BLaER1 (cell line): ENCODE results near the gene NCOA1.
"Not testable (repeated sequence)": the region's sequence is repeated elsewhere in the genome, so short reads cannot be mapped to it uniquely, and the experiment has no call there.

Experiments
- H3K27ac ChIP-seq: shearing (Covaris generic); formaldehyde crosslinking; 2 replicates; pipeline ENCODE4 v1.8.1; 2022
- H3K27me3 ChIP-seq: shearing (Covaris generic); formaldehyde crosslinking; 2 replicates; pipeline ENCODE4 v1.8.1; 2022
- H3K36me3 ChIP-seq: shearing (Covaris generic); formaldehyde crosslinking; 2 replicates; pipeline ENCODE4 v1.8.1; 2022
- H3K4me1 ChIP-seq: shearing (Covaris generic); formaldehyde crosslinking; 2 replicates; pipeline ENCODE4 v1.8.1; 2022
- H3K4me2 ChIP-seq: shearing (Covaris generic); formaldehyde crosslinking; 2 replicates; pipeline ENCODE4 v1.8.1; 2022
- H3K4me3 ChIP-seq: shearing (Covaris generic); formaldehyde crosslinking; 2 replicates; pipeline ENCODE4 v1.8.1; 2022
- H3K9ac ChIP-seq: shearing (Covaris generic); formaldehyde crosslinking; 2 replicates; pipeline ENCODE4 v1.8.1; 2022
- H3K9me3 ChIP-seq: shearing (Covaris generic); formaldehyde crosslinking; 2 replicates; pipeline ENCODE4 v1.8.1; 2022
- H4K20me1 ChIP-seq: shearing (Covaris generic); formaldehyde crosslinking; 2 replicates; pipeline ENCODE4 v1.8.1; 2022
- Cebpa-rat ChIP-seq: shearing (Covaris generic); IDR thresholded peaks from 2 replicates; pipeline ENCODE4 v1.8.1; 2022

Gene NCOA1

GRCh38 chr2:24559473-24560113, 68.5 kb downstream of the NCOA1 start:
- H3K27me3 ChIP-seq, result no peaks in the 10 kb centered on the region
- H3K4me1 ChIP-seq, result no peaks in the 10 kb centered on the region
- H3K9ac ChIP-seq, result no peak overlapping the region
- H3K4me3 ChIP-seq, result no peak overlapping the region
- H3K4me2 ChIP-seq, result no peak overlapping the region
- H3K27ac ChIP-seq, result no peak overlapping the region
- peaks cover 38% of the 10 kb centered on the region for H3K9me3 ChIP-seq
- H4K20me1 ChIP-seq, result peaks cover 5% of the 10 kb centered on the region; the same call in 1 of the 2 replicates
- TF ChIP-seq Cebpa-rat, result no peak
- peaks cover 7% of the 10 kb centered on the region for H3K36me3 ChIP-seq

GRCh38 chr2:24565537-24565936, 74.5 kb downstream of the NCOA1 start:
- Histone ChIP-seq H3K4me1 (no peaks in the 10 kb centered on the region), H3K9ac (no peak overlapping the region), H3K27me3 (no peaks in the 10 kb centered on the region), H3K4me3 (0 out of 2 replicates have a peak overlapping the region, but pooled peaks have one; percentile 18), H3K4me2 (no peak overlapping the region), H3K36me3 (peaks cover 19% of the 10 kb centered on the region), H4K20me1 (no peaks in the 10 kb centered on the region; the same call in 1 of the 2 replicates), H3K9me3 (peaks cover 35% of the 10 kb centered on the region), H3K27ac (no peak overlapping the region)
- TF ChIP-seq Cebpa-rat, result no peak

GRCh38 chr2:24566209-24566608, 75.2 kb downstream of the NCOA1 start:
- H4K20me1 ChIP-seq, result no peaks in the 10 kb centered on the region; the same call in 1 of the 2 replicates

GRCh38 chr2:24566630-24567029, 75.6 kb downstream of the NCOA1 start:
- Histone ChIP-seq H3K27me3 (no peaks in the 10 kb centered on the region), H3K9me3 (peaks cover 35% of the 10 kb centered on the region), H4K20me1 (no peaks in the 10 kb centered on the region; the same call in 1 of the 2 replicates), H3K36me3 (peaks cover 19% of the 10 kb centered on the region), H3K4me1 (no peaks in the 10 kb centered on the region), H3K9ac (no peak overlapping the region), H3K27ac (no peak overlapping the region), H3K4me2 (no peak overlapping the region), H3K4me3 (no peak overlapping the region)
- no peak for TF ChIP-seq Cebpa-rat

More at GRCh38 chr2:24566209-24566608, 75.2 kb downstream of the NCOA1 start:
- H3K4me1 ChIP-seq, result no peaks in the 10 kb centered on the region
- H3K4me3 ChIP-seq, result no peak overlapping the region
- no peak overlapping the region for H3K27ac ChIP-seq
- peaks cover 35% of the 10 kb centered on the region for H3K9me3 ChIP-seq
- no peaks in the 10 kb centered on the region for H3K27me3 ChIP-seq
- no peak for TF ChIP-seq Cebpa-rat
- H3K9ac ChIP-seq, result no peak overlapping the region
- H3K4me2 ChIP-seq, result no peak overlapping the region
- peaks cover 19% of the 10 kb centered on the region for H3K36me3 ChIP-seq

GRCh38 chr2:24568551-24568950, 77.5 kb downstream of the NCOA1 start:
- TF ChIP-seq Cebpa-rat, result no peak
- Histone ChIP-seq H3K27me3 (no peaks in the 10 kb centered on the region), H3K9me3 (peaks cover 35% of the 10 kb centered on the region), H3K4me1 (no peaks in the 10 kb centered on the region), H3K36me3 (peaks cover 19% of the 10 kb centered on the region), H3K4me2 (no peak overlapping the region), H3K9ac (no peak overlapping the region), H3K4me3 (no peak overlapping the region), H3K27ac (no peak overlapping the region), H4K20me1 (no peaks in the 10 kb centered on the region)

GRCh38 chr2:24569565-24569964, 78.5 kb downstream of the NCOA1 start:
- not testable (repeated sequence) for H3K9ac ChIP-seq, H3K4me2 ChIP-seq, H4K20me1 ChIP-seq, H3K27ac ChIP-seq, H3K4me1 ChIP-seq, H3K4me3 ChIP-seq, H3K27me3 ChIP-seq
- Histone ChIP-seq H3K9me3 (peaks cover 32% of the 10 kb centered on the region), H3K36me3 (peaks cover 19% of the 10 kb centered on the region)

- no peak overlapping the region for H3K4me3 ChIP-seq
- no peak overlapping the region for H3K27ac ChIP-seq
- H3K9ac ChIP-seq, result no peak overlapping the region
- no peaks in the 10 kb centered on the region for H4K20me1 ChIP-seq
- no peak overlapping the region for H3K4me2 ChIP-seq
- peaks cover 19% of the 10 kb centered on the region for H3K36me3 ChIP-seq
- no peaks in the 10 kb centered on the region for H3K27me3 ChIP-seq
- TF ChIP-seq Cebpa-rat, result no peak
- H3K4me1 ChIP-seq, result no peaks in the 10 kb centered on the region
- peaks cover 26% of the 10 kb centered on the region for H3K9me3 ChIP-seq
These were observed 79.2 kb downstream of the NCOA1 start for GRCh38 chr2:24570225-24570624.

- Histone ChIP-seq H3K27me3 (no peaks in the 10 kb centered on the region), H3K9ac (no peak overlapping the region), H3K4me2 (no peak overlapping the region), H3K36me3 (peaks cover 2% of the 10 kb centered on the region), H4K20me1 (no peaks in the 10 kb centered on the region), H3K4me3 (no peak overlapping the region), H3K4me1 (no peaks in the 10 kb centered on the region), H3K9me3 (peaks cover 9% of the 10 kb centered on the region), H3K27ac (no peak overlapping the region)
- TF ChIP-seq Cebpa-rat, result no peak
These were observed 80.9 kb downstream of the NCOA1 start for GRCh38 chr2:24571828-24572442.

GRCh38 chr2:24576146-24576545, 85.1 kb downstream of the NCOA1 start:
- Histone ChIP-seq H3K4me3 (no peak overlapping the region), H4K20me1 (no peaks in the 10 kb centered on the region), H3K27me3 (no peaks in the 10 kb centered on the region), H3K9me3 (no peaks in the 10 kb centered on the region), H3K4me1 (no peaks in the 10 kb centered on the region; the same call in 1 of the 2 replicates), H3K36me3 (peaks cover 4% of the 10 kb centered on the region; the same call in 1 of the 2 replicates), H3K9ac (no peak overlapping the region), H3K27ac (no peak overlapping the region), H3K4me2 (no peak overlapping the region)
- TF ChIP-seq Cebpa-rat, result no peak

- Histone ChIP-seq H3K4me2 (no peak overlapping the region), H3K36me3 (peaks cover 5% of the 10 kb centered on the region; the same call in 1 of the 2 replicates), H3K27ac (no peak overlapping the region), H3K4me3 (no peak overlapping the region), H4K20me1 (no peaks in the 10 kb centered on the region), H3K4me1 (no peaks in the 10 kb centered on the region; the same call in 1 of the 2 replicates), H3K9me3 (no peaks in the 10 kb centered on the region), H3K27me3 (no peaks in the 10 kb centered on the region), H3K9ac (no peak overlapping the region)
- no peak for TF ChIP-seq Cebpa-rat
These were observed 85.6 kb downstream of the NCOA1 start for GRCh38 chr2:24576617-24577016.
